NCI-H146 (cell line): ENCODE measurements around the gene ZNF441.
"Not testable (repeated sequence)": the region's sequence is repeated elsewhere in the genome, so short reads cannot be mapped to it uniquely, and the experiment has no call there.

Experiments used
- DNase-seq: peaks from one replicate; lab custom pipeline; 2025; lab: John Stamatoyannopoulos, UW

Gene ZNF441

GRCh38 chr19:11766597-11767591, at the start of gene ZNF441:
Gene ZNF441, plus strand, starts transcription at chr19:11767000. Its CDS starts 194 bp downstream, at chr19:11767194.
- DNase-seq = peak; percentile 98

- no peak for DNase-seq
Measured at GRCh38 chr19:11721681-11722080, 45.1 kb upstream of the ZNF441 start.

GRCh38 chr19:11722414-11722813, 44.4 kb upstream of the ZNF441 start:
- no peak for DNase-seq

GRCh38 chr19:11729586-11729985, 37.2 kb upstream of the ZNF441 start:
- DNase-seq = no peak

- DNase-seq = no peak
Measured at GRCh38 chr19:11735375-11735774, 31.4 kb upstream of the ZNF441 start.

GRCh38 chr19:11736696-11737095, 30.1 kb upstream of the ZNF441 start:
- DNase-seq = no peak

GRCh38 chr19:11737964-11738745, 28.6 kb upstream of the ZNF441 start:
- DNase-seq = peak; percentile 60

- DNase-seq = peak; percentile 100
Measured at GRCh38 chr19:11738746-11739620, 27.8 kb upstream of the ZNF441 start, which contains the start of gene ZNF823. Gene ZNF823, minus strand, starts transcription at chr19:11738946. Its CDS starts 127 bp downstream, at chr19:11738819.

GRCh38 chr19:11745869-11746268, 20.9 kb upstream of the ZNF441 start:
- no peak for DNase-seq

- no peak for DNase-seq
Measured at GRCh38 chr19:11747277-11747676, 19.5 kb upstream of the ZNF441 start.

GRCh38 chr19:11749751-11750150, 17.0 kb upstream of the ZNF441 start:
- DNase-seq = no peak

- DNase-seq = no peak
Measured at GRCh38 chr19:11752244-11752736, 14.5 kb upstream of the ZNF441 start.

- no peak for DNase-seq
Measured at GRCh38 chr19:11754663-11755062, 12.1 kb upstream of the ZNF441 start.

- no peak for DNase-seq
Measured at GRCh38 chr19:11756965-11757364, 9.8 kb upstream of the ZNF441 start.

GRCh38 chr19:11759805-11760204, 7.0 kb upstream of the ZNF441 start:
- DNase-seq = no peak

GRCh38 chr19:11763117-11763516, 3.7 kb upstream of the ZNF441 start:
- DNase-seq = no peak

- no peak for DNase-seq
Measured at GRCh38 chr19:11763611-11764010, 3.2 kb upstream of the ZNF441 start.

GRCh38 chr19:11767633-11768133, 883 bp downstream of the ZNF441 start:
- DNase-seq = peak; percentile 53

GRCh38 chr19:11769995-11770394, 3.2 kb downstream of the ZNF441 start:
- DNase-seq = no peak

GRCh38 chr19:11771520-11771919, 4.7 kb downstream of the ZNF441 start:
- DNase-seq = not testable (repeated sequence)

GRCh38 chr19:11776669-11777068, 9.9 kb downstream of the ZNF441 start:
- not testable (repeated sequence) for DNase-seq
